Mammary epithelial cell (primary cell): Measurements from ENCODE around the gene MAD1L1.

Experiments used
- CTCF ChIP-seq, 2 donors: IDR thresholded peaks in 1 of 2; conservative IDR thresholded peaks in 1 of 2; 2 replicates each; pipeline ENCODE4 v1.5.1; 2011 to 2012; ENCODE audit warnings: inconsistent platforms in 2 of 2, low read length in 2 of 2, mild to moderate bottlenecking in 2 of 2, control low read depth in 1 of 2, low read depth in 1 of 2; ENCODE audit not compliant: insufficient read depth in 1 of 2; ENCODE audit errors: extremely low read depth in 1 of 2
- EZH2 ChIP-seq: IDR thresholded peaks from 2 replicates; pipeline ENCODE4 v1.6.1; 2012; ENCODE audit warnings: low read length, inconsistent platforms, borderline replicate concordance

- TF ChIP-seq CTCF (conservative IDR thresholded peaks at IDR 0.05 in 1 of 2, IDR thresholded peaks at IDR 0.05 in 1 of 2; ENCODE audit: extremely low read depth in 1 of 2, insufficient read depth in 1 of 2, low read depth in 1 of 2, low read length in 2 of 2) (no peak), EZH2 (no peak)
Observed at GRCh38 chr7:2264158-2264557, 31.4 kb upstream of the MAD1L1 start.
